Astrocyte (in vitro differentiated cells and primary cell): ENCODE data around the gene TTLL8.

Experiments
- CTCF ChIP-seq: IDR thresholded peaks from 2 replicates; pipeline ENCODE4 v1.5.1; 2011; ENCODE audit warnings: low read depth, mild to moderate bottlenecking, inconsistent platforms, low read length, moderate library complexity; ENCODE audit not compliant: insufficient read depth
- EZH2 ChIP-seq: IDR thresholded peaks from 2 replicates; pipeline ENCODE4 v1.6.1; 2012; ENCODE audit warnings: mild to moderate bottlenecking, low read length, inconsistent platforms; ENCODE audit not compliant: insufficient read depth

- TF ChIP-seq CTCF (no peak), EZH2 (no peak)
Observed at GRCh38 chr22:50007057-50007511, 51.0 kb downstream of the TTLL8 start.
